Tibial artery (tissue), 4 donors: ENCODE results near the gene GRHL3.
"Not testable (repeated sequence)": the region's sequence is repeated elsewhere in the genome, so short reads cannot be mapped to it uniquely, and the experiment has no call there.

ENCODE experiments used
- DNase-seq, 2 donors: peaks; one replicate each; pipeline ENCODE4 v3.0.0-alpha.2; 2019
- H3K27ac ChIP-seq, 2 donors: fragments of 200-600 bp; sonication (generic) in 1 of 2; 1 replicate in 1 of 2; 2 replicates in 1 of 2; pipeline ENCODE4 v1.5.1; 2018 to 2019; ENCODE audit warnings: mild to moderate bottlenecking in 1 of 2
- H3K27me3 ChIP-seq, 2 donors: fragments of 200-600 bp; sonication (generic) in 1 of 2; one replicate each; pipeline versions ENCODE4 v1.5.1 to v1.6.0; 2016 to 2019
- H3K36me3 ChIP-seq, 3 donors: fragments of 200-600 bp; sonication (generic) in 2 of 3; one replicate each; pipeline ENCODE4 v1.5.1; 2016 to 2019; ENCODE audit warnings: mild to moderate bottlenecking in 2 of 3
- H3K4me1 ChIP-seq, 4 donors: fragments of 200-600 bp; sonication (generic) in 2 of 4; 1 replicate in 3 of 4; 2 replicates in 1 of 4; pipeline ENCODE4 v1.5.1; 2016 to 2019
- H3K4me3 ChIP-seq, 2 donors: fragments of 200-600 bp; sonication (generic) in 1 of 2; 1 replicate in 1 of 2; 2 replicates in 1 of 2; pipeline ENCODE4 v1.5.1; 2018 to 2019; ENCODE audit warnings: mild to moderate bottlenecking in 2 of 2
- H3K9me3 ChIP-seq, 3 donors: fragments of 200-600 bp; sonication (generic) in 1 of 3; one replicate each; pipeline ENCODE4 v1.5.1; 2016 to 2019
- intact Hi-C: fragments of 100-400 bp; cut with DNase I; formaldehyde crosslinking; loops from one replicate; pipeline ENCODE4 v1.15.0; 2023; ENCODE audit warnings: low total_unique reads
- TF ChIP-seq, protein P1 (sequence below), 2 experiments: fragments of 200-600 bp in 1 of 2; fragments of 450-650 bp in 1 of 2; IDR thresholded peaks; one replicate each; pipeline ENCODE4 v1.5.1; 2017 to 2019; ENCODE audit warnings: antibody characterized with exemption in 2 of 2, mild to moderate bottlenecking in 1 of 2, moderate library complexity in 1 of 2

GRHL3 gene

DNA sequence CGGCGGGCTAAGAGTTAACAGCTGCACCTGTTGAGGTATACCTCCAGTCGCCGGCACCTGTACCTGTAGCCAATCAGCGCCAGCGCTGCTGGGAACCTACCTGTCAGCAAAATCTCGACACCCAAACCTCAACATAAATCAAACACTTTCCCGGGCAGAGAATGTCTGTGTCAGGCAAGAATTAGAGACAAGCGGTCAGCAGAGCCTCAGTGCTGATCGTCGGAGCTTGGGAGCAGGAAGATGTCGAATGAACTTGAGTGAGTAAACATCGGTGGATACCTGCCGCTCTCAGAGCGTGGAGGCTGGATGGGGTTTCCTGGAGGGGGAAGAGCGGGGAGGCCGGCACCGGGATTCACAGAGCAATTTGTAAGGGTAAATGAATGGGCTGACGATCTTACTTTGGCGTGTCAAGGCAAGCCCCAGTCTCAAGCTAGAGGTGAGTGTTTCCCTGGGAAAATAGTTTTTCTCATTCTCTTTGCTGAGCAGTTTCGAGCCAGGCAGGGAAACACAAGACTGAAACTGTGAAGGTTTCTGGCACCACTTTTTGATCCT is at the start of gene GRHL3:
Gene GRHL3, plus strand, starts transcription at position 46 of the 552 bp plus-strand sequence. Its CDS starts 195 bp downstream, at position 241.
- Histone ChIP-seq H3K27ac (no peak within 1 kb of the TSS), H3K36me3 (no peaks in the 10 kb centered on the region), H3K4me3 (no peak within 1 kb of the TSS), H3K27me3 (peaks cover 0 to 63% of the 10 kb centered on the region in 2 donors), H3K9me3 (no peaks in the 10 kb centered on the region), H3K4me1 (peaks cover 0 to 33% (median 16%) of the 10 kb centered on the region in 4 donors)
- TF ChIP-seq, protein P1, sequence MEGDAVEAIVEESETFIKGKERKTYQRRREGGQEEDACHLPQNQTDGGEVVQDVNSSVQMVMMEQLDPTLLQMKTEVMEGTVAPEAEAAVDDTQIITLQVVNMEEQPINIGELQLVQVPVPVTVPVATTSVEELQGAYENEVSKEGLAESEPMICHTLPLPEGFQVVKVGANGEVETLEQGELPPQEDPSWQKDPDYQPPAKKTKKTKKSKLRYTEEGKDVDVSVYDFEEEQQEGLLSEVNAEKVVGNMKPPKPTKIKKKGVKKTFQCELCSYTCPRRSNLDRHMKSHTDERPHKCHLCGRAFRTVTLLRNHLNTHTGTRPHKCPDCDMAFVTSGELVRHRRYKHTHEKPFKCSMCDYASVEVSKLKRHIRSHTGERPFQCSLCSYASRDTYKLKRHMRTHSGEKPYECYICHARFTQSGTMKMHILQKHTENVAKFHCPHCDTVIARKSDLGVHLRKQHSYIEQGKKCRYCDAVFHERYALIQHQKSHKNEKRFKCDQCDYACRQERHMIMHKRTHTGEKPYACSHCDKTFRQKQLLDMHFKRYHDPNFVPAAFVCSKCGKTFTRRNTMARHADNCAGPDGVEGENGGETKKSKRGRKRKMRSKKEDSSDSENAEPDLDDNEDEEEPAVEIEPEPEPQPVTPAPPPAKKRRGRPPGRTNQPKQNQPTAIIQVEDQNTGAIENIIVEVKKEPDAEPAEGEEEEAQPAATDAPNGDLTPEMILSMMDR (IDR thresholded peaks at IDR 0.05): no peak
- intact Hi-C loops: no loop called here
- DNase-seq: no peak

DNA sequence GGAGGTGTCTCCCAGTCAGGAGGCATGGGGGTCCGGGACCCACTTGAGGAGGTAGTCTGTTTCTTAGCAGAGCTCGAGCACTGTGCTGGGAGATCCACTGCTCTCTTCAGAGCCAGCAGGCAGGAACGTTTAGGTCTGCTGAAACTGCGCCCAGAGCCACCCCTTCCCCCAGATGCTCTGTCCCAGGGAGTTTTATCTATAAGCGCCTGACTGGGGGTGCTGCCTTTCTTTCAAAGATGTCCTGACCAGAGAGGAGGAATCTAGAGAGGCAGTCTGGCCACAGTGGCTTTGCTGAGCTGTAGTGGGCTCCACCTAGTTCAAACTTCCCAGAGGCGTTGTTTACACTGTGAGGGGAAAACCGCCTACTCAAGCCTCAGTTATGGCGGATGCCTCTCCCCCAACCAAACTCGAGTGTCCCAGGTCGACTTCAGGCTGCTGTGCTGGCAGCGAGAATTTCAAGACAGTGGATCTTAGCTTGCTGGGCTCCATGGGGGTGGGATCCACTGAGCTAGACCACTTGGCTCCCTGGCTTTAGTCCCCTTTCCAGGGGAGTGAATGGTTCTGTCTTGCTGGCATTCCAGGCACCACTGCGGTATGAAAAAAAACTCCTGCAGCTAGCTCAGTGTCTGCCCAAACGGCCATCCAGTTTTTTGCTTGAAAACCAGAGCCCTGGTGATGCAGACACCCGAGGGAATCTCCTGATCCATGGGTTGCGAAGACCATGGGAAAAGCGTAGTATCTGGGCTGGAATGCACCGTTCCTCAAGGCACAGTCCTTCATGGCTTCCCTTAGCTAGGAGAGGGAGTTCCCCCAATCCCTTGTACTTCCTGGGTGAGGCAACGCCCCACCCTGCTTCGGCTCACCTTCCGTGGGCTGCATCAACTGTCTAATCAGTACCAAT is 44.7 kb upstream of the GRHL3 start:
- intact Hi-C loops: not testable (repeated sequence)

DNA sequence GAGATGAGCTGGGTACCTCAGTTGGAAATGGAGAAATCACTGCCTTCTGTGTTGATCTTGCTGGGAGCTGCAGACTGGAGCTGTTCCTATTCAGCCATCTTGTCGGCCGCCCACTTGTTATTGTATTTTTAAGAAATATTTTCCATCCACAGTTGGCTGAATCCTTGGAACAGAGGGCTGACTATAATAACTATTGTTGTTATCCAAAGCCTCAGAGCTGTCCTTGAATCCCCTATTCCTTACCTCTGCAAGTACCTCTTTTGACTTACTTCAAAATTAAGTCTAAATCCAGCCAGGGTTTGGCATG is 44.1 kb upstream of the GRHL3 start:
- intact Hi-C loops: no loop called here
- Histone ChIP-seq H3K36me3 (no peaks in the 10 kb centered on the region), H3K27me3 (peaks cover 0 to 23% of the 10 kb centered on the region in 2 donors), H3K9me3 (peaks cover 0 to 9% (median 0%) of the 10 kb centered on the region in 3 donors), H3K27ac (no peak overlapping the region), H3K4me1 (peaks cover 0 to 7% (median 0%) of the 10 kb centered on the region in 4 donors), H3K4me3 (no peak overlapping the region)
- TF ChIP-seq, protein P1 (IDR thresholded peaks at IDR 0.05): no peak
- DNase-seq: no peak

More for the DNA sequence above, 44.7 kb upstream of the GRHL3 start:
- peaks cover 0 to 23% of the 10 kb centered on the region in 2 donors for H3K27me3 ChIP-seq
- not testable (repeated sequence) for H3K4me3 ChIP-seq, H3K27ac ChIP-seq, H3K36me3 ChIP-seq, DNase-seq, H3K4me1 ChIP-seq, H3K9me3 ChIP-seq

DNA sequence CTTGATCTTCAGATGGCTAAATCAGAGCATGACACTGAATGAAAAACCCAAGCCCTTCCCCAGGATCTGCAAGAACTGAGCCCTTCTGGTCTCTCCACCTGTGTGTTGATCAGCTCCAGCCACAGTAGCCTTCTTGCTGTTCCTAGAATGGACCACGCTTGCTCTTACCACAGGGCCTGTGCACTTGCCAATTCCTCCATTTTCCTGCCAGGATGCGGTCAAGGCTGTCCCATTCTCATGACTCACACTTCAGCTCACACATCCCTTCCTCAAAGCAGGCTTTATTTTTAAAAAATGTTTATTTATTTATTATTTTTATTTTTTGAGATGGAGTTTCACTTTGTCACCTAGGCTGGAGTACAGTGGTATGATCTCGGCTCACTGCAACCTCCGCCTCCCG is 43.6 kb upstream of the GRHL3 start:
- Histone ChIP-seq H3K4me3 (no peak overlapping the region), H3K27me3 (peaks cover 0 to 23% of the 10 kb centered on the region in 2 donors), H3K9me3 (peaks cover 0 to 9% (median 0%) of the 10 kb centered on the region in 3 donors), H3K36me3 (no peaks in the 10 kb centered on the region), H3K4me1 (peaks cover 0 to 7% (median 0%) of the 10 kb centered on the region in 4 donors), H3K27ac (no peak overlapping the region)
- intact Hi-C loops: no loop called here
- DNase-seq: no peak
- TF ChIP-seq, protein P1 (IDR thresholded peaks at IDR 0.05): no peak

DNA sequence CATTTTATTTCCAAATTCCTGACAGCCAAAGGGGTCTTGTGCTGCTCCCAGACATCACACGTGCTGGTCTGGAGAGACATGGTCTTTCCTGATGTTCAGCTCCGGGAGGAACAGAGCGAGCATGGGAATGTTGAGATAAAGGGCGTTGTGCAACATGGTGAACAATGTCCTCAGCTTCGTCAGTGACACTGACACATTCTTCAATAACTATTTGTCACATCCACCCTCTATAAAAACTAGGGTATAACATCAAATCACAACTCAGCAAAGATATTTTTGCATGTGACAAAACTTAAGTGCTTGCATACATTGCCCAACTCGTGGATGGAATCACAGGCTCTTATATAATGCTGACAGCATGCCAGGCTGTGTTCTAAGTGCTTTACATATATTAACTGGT is 42.4 kb upstream of the GRHL3 start:
- no peak for DNase-seq
- intact Hi-C loops: no loop called here
- H3K27me3 ChIP-seq: peaks cover 0 to 26% of the 10 kb centered on the region in 2 donors
- peaks cover 0 to 9% (median 0%) of the 10 kb centered on the region in 3 donors for H3K9me3 ChIP-seq
- peaks cover 0 to 7% (median 0%) of the 10 kb centered on the region in 4 donors for H3K4me1 ChIP-seq
- no peak overlapping the region for H3K27ac ChIP-seq
- no peak overlapping the region for H3K4me3 ChIP-seq
- TF ChIP-seq, protein P1 (IDR thresholded peaks at IDR 0.05): no peak
- no peaks in the 10 kb centered on the region for H3K36me3 ChIP-seq
